HG02588 (cell line): ENCODE results near the gene CNNM3.
A peak's percentile ranks its signal among the peaks of the same experiment; 100 is the strongest.
"Not testable (repeated sequence)": the region's sequence is repeated elsewhere in the genome, so short reads cannot be mapped to it uniquely, and the experiment has no call there.

ENCODE experiments used
- ATAC-seq: cut with Tn5 transposase; IDR thresholded peaks from one replicate; pipeline ENCODE4 v1.9.1; 2021; ENCODE audit warnings: mild to moderate bottlenecking, moderate library complexity; ENCODE audit not compliant: unreplicated experiment

CNNM3 gene

GRCh38 chr2:96816127-96816835 is at the start of gene CNNM3:
TSS of gene CNNM3 (plus strand) at chr2:96816268. CDS start at chr2:96816278, 10 bp downstream.
- peak; percentile 89 for ATAC-seq

DNA sequence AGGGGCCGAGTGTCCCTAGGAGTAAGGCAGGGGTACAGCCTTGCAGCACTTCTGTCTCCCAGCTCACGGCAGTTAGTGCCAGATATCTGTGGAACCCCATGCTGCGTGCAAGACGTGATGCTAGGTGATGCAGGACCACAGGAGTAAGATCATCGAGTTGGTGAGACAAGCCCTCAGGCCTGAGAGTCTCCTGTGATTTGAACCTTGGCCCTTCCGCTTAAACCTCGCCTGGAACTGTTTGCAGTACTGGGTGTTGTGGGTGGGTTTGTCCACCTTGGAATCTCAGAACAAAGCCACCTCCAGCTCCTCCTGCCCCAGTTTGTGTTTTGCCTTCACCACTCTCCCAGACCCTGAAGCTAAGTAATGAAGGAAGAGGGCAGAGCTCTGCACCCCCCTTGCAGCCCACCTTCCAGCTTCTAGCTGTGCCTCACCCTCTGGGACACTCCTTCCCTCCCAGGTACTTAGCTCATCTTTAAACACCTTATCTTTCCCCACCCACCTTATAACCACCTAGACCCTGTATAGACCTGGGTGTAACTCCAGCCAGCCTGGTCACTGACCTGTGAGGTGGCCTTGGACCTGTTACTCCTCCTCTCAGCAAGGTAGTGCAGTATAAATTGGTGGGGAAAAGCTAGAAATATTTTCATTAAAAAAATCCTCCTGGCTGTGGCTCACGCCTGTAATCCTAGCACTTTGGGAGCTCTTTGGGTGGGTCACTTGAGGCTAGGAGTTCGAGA is 48.8 kb upstream of the CNNM3 start:
- no peak for ATAC-seq

DNA sequence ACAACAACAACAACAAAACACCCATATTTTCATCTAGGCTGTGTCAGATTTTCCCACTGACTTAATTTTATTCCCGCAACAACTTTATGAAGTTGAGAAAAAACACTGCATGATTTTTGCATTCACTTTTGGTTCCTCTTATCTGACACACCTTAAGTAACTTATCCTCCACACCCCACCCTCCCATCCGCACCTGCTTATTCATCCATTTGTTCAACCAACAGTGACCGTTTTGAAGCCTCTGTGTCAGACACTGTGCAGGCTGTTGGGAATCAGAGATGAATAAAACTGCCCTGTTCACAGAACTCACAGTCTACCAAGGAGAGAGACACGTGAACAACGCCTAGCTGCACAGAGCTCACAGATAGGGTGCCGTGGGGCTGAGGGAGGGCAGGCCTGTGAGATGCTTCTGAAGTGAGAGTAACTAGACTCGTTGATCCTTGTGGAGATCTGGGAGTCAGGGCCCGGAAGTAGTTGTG is 47.9 kb upstream of the CNNM3 start:
- ATAC-seq = no peak

GRCh38 chr2:96769814-96770213 is 46.3 kb upstream of the CNNM3 start:
- ATAC-seq = no peak

GRCh38 chr2:96770442-96771202 is 45.4 kb upstream of the CNNM3 start:
- ATAC-seq = no peak

GRCh38 chr2:96771796-96772618 is 44.1 kb upstream of the CNNM3 start:
- no peak for ATAC-seq

- ATAC-seq = peak; percentile 44
Measured at GRCh38 chr2:96772903-96773671, 43.0 kb upstream of the CNNM3 start.

- no peak for ATAC-seq
Measured at GRCh38 chr2:96773922-96774321, 42.1 kb upstream of the CNNM3 start.

DNA sequence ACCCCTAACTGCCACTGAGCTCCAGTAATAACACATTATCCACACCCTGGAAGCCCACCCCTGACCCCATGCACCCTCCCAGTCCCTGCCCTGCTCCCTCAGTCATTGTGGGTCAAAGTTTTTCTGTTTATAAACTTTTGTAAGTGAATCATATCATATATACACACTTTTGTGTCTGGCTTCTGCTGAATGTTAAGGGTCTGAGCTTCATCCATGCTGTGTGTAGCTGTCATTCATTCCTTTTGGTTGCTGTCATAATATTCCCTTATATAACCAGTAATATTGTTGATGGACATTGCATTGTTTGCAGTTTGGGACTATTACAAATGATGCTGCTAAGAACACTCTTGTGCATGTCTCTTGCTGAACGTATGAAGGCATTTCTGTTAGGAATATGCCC is 40.9 kb upstream of the CNNM3 start:
- ATAC-seq = no peak

DNA sequence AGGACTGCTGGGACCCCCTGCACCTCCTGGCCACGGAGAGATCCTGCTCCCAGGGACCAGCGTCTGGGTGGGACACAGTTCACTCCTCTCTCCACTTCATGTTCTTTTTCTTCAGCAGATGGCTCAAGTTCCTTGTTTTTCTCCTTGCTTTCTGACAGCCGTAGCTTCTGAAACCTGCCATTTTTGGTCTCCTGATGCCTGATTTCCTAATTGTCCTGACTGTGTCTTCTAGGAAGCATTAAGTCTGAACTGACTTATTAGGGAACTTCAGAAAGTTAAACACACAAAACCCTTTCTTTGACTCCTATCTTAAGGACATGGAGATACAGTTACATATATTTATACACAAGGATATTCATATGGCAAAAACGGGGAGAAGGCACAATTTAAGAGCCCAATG is 32.7 kb upstream of the CNNM3 start:
- ATAC-seq = no peak

DNA sequence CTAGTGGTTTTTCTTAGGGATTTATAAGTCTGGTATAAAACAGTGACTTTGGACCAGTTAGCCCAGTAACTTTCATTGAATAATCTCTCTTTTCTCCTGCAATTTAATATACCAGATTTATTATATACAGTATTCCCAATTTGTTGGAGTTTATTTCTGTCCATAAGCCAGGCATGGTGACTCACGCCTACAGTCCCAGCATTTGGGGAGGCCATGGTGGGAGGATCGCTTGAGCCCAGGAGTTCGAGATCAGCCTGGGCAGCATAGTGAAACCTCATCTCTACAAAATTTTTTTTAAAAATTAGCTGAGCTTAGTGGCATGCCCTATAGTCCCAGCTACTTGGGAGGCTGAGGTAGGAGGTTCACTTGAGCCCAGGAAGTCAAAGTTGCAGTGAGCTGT is 28.7 kb upstream of the CNNM3 start:
- ATAC-seq = no peak

DNA sequence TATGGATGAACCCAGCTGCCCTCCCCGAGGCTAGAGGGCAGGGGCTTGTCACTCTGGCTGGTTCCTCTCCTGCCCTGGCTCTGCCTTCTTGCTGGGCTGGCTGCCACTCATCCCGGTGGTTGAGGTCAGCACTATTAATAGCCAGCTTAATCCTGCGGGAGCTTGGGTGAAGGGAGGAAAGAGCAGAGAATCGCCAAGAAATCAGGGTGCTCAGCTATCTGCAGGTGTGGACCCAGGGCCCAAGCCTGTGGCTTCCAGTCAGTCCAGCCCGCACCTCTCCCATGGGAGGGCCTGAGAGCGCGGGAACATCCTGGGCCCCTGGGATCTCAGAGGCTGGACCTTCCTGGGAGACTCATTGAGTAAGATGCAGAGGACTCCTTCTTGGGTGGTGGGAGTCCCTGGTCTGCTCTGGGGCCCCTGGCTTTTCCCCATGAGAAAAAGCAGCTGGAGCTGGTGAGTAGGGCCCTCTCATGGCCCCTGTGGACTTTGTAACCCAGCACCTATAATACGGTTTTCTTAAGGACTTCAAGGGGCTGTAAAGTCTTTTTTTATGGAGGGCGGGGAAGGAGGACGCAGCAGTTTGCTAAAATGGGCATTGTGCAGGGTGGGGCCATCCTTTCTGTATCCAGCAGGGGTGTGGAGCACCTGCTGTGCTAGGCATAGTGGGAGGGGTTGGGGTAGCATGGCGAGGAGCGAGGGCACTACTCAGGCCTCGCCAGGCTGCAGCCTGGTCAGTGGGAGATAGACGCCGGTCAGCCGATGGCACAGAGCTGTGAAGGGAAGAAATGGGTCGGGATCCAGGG is 27.4 kb upstream of the CNNM3 start:
- ATAC-seq = no peak

DNA sequence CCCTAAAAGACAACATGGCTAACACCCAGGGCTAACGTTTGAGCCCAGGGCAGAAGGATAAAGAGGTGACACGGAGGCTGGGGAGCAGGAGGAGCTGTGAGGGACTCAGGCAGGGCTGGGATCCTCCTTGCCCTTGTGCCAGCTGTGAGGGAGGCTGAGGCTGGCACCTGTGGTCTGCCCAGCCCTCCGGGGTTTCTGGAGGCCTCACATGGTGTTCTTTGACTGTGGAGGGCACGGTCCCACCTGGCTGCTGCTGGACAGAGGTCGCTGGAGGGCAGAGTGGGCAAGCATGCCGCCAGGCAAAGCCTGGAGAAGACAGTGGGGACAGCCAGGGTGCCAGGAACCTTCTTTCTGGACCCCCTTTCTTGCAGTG is 26.8 kb upstream of the CNNM3 start:
- ATAC-seq = no peak

GRCh38 chr2:96792772-96793749 is 23.0 kb upstream of the CNNM3 start:
- no peak for ATAC-seq

GRCh38 chr2:96795076-96795475 is 21.0 kb upstream of the CNNM3 start:
- no peak for ATAC-seq

DNA sequence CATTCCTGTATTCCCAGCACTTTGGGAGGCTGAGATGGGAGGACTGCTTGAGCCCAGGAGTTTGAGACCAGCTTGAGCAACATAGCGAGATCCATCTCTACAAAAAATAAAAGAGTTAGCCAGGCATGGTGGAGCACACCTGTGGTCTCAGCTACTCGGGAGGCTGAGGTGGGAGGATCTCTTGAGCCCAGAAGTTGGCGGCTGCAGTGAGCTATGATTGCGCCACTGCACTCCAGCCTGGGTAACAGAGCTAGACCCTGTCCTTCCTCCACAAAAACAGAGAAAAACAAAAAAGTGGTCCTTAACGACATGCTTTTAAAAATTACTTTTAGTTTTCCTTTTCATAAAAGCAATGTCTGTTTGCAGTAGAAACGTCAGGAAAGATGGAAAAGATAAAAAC is 19.6 kb upstream of the CNNM3 start:
- ATAC-seq = not testable (repeated sequence)

- no peak for ATAC-seq
Measured at GRCh38 chr2:96797066-96797625, 18.9 kb upstream of the CNNM3 start.
